GM12878 (cell line): ENCODE data around the gene TAOK2.

Experiments used
- BHLHE40 ChIP-seq, 2 experiments: fragments of 450-650 bp in 1 of 2; IDR thresholded peaks; 2 replicates each; pipeline ENCODE4 v1.6.1; 2011 to 2017; ENCODE audit warnings: low read depth in 2 of 2, borderline replicate concordance in 1 of 2, improper control_type of control experiment in 1 of 2, low read length in 1 of 2, mild to moderate bottlenecking in 1 of 2
- CREB1 ChIP-seq: IDR thresholded peaks from 2 replicates; pipeline ENCODE4 v1.6.1; 2012; ENCODE audit warnings: low read depth, mild to moderate bottlenecking, inconsistent platforms
- CREM ChIP-seq: IDR thresholded peaks from 2 replicates; pipeline ENCODE4 v1.6.1; 2014; ENCODE audit warnings: antibody characterized with exemption, low read depth
- ELK1 ChIP-seq: IDR thresholded peaks from 2 replicates; pipeline ENCODE4 v1.6.1; 2012; ENCODE audit warnings: low read depth, low read length, improper control_type of control experiment
- JUNB ChIP-seq: IDR thresholded peaks from 2 replicates; pipeline ENCODE4 v1.6.1; 2016; ENCODE audit warnings: antibody characterized with exemption, mild to moderate bottlenecking
- SKIL ChIP-seq: fragments of 450-650 bp; IDR thresholded peaks from 2 replicates; pipeline ENCODE4 v1.6.1; 2017; ENCODE audit warnings: mild to moderate bottlenecking, low read depth, inconsistent platforms; ENCODE audit not compliant: poor library complexity, severe bottlenecking
- TAF1 ChIP-seq: IDR thresholded peaks from 2 replicates; pipeline ENCODE4 v1.6.1; 2011; ENCODE audit warnings: mild to moderate bottlenecking, low read depth, low read length, borderline replicate concordance
- TCF12 ChIP-seq: IDR thresholded peaks from 2 replicates; pipeline ENCODE4 v1.6.1; 2011; ENCODE audit warnings: low read depth, mild to moderate bottlenecking, low read length
- YY1 ChIP-seq: IDR thresholded peaks from 2 replicates; pipeline ENCODE4 v1.6.1; 2011; ENCODE audit warnings: low read depth, mild to moderate bottlenecking, low read length
- ZBTB11 ChIP-seq: fragments of 450-650 bp; formaldehyde crosslinking; IDR thresholded peaks from 2 replicates; pipeline ENCODE4 v1.5.0; 2022; ENCODE audit warnings: mild to moderate bottlenecking, missing genetic modification characterization
- TF ChIP-seq, protein P1 (sequence below): IDR thresholded peaks from 2 replicates; pipeline ENCODE4 v1.6.1; 2012; ENCODE audit warnings: low read depth, low read length, improper control_type of control experiment
- TF ChIP-seq, protein P2 (sequence below), 3 experiments: IDR thresholded peaks in 2 of 3; conservative IDR thresholded peaks in 1 of 3; 2 replicates each; pipeline ENCODE4 v1.5.1; 2011; ENCODE audit warnings: low read depth in 3 of 3, low read length in 3 of 3, mild to moderate bottlenecking in 3 of 3, control low read depth in 2 of 3, moderate library complexity in 2 of 3, inconsistent platforms in 1 of 3, mixed read lengths in 1 of 3; ENCODE audit not compliant: control insufficient read depth in 2 of 3, insufficient read depth in 1 of 3; ENCODE audit errors: extremely low read depth in 1 of 3
- TF ChIP-seq, protein P3 (sequence below): IDR thresholded peaks from 2 replicates; pipeline ENCODE4 v1.6.1; 2012; ENCODE audit warnings: low read depth, low read length, improper control_type of control experiment

DNA sequence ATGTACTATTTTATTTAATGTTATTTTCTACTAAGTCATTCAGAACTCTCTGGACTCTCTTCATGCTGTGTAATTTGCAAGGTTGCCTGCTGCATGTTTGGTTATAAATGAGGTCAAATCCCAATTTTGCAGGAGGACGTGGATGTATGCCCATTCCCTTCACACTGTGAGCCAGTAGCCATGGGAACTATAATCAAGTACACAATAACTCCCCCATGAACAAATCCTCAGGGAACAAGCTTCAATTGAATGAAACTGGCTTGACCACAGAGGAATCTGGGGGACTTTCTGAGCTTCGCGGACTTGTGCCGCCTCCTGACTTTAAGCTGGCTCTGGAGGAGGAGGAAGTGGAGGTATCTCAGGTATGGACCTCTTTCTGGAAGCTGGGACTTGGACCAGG is 33.0 kb upstream of the TAOK2 start:
- no peak for TF ChIP-seq TAF1
- no peak for TF ChIP-seq JUNB
- TF ChIP-seq, protein P1, sequence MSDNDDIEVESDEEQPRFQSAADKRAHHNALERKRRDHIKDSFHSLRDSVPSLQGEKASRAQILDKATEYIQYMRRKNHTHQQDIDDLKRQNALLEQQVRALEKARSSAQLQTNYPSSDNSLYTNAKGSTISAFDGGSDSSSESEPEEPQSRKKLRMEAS = no peak
- TF ChIP-seq, protein P2, sequence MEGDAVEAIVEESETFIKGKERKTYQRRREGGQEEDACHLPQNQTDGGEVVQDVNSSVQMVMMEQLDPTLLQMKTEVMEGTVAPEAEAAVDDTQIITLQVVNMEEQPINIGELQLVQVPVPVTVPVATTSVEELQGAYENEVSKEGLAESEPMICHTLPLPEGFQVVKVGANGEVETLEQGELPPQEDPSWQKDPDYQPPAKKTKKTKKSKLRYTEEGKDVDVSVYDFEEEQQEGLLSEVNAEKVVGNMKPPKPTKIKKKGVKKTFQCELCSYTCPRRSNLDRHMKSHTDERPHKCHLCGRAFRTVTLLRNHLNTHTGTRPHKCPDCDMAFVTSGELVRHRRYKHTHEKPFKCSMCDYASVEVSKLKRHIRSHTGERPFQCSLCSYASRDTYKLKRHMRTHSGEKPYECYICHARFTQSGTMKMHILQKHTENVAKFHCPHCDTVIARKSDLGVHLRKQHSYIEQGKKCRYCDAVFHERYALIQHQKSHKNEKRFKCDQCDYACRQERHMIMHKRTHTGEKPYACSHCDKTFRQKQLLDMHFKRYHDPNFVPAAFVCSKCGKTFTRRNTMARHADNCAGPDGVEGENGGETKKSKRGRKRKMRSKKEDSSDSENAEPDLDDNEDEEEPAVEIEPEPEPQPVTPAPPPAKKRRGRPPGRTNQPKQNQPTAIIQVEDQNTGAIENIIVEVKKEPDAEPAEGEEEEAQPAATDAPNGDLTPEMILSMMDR (IDR thresholded peaks at IDR 0.05 in 2 of 3, conservative IDR thresholded peaks at IDR 0.05 in 1 of 3; ENCODE audit: control insufficient read depth in 2 of 3, extremely low read depth in 1 of 3, insufficient read depth in 1 of 3, low read depth in 3 of 3, low read length in 3 of 3) = no peak
- no peak for TF ChIP-seq TCF12
- no peak for TF ChIP-seq YY1
- TF ChIP-seq, protein P3, sequence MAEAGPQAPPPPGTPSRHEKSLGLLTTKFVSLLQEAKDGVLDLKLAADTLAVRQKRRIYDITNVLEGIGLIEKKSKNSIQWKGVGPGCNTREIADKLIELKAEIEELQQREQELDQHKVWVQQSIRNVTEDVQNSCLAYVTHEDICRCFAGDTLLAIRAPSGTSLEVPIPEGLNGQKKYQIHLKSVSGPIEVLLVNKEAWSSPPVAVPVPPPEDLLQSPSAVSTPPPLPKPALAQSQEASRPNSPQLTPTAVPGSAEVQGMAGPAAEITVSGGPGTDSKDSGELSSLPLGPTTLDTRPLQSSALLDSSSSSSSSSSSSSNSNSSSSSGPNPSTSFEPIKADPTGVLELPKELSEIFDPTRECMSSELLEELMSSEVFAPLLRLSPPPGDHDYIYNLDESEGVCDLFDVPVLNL = no peak
- no peak for TF ChIP-seq ELK1
- no peak for TF ChIP-seq SKIL
- no peak for TF ChIP-seq BHLHE40 (IDR thresholded peaks at IDR 0.05; ENCODE audit: borderline replicate concordance in 1 of 2, low read depth in 2 of 2, low read length in 1 of 2)
- TF ChIP-seq CREM = no peak
- TF ChIP-seq ZBTB11 (CRISPR knock-in tag) = no peak
- TF ChIP-seq CREB1 = no peak
